ENCODE data around the gene CLDN11. TPM values are rescaled to one million over a fixed set of nuclear protein-coding genes. Genes with fewer than 3 reads are reported as not detected.

The CLDN11 gene
- not detected for polyA plus RNA-seq (2012; ENCODE audit: insufficient read depth, insufficient read length)

DNA sequence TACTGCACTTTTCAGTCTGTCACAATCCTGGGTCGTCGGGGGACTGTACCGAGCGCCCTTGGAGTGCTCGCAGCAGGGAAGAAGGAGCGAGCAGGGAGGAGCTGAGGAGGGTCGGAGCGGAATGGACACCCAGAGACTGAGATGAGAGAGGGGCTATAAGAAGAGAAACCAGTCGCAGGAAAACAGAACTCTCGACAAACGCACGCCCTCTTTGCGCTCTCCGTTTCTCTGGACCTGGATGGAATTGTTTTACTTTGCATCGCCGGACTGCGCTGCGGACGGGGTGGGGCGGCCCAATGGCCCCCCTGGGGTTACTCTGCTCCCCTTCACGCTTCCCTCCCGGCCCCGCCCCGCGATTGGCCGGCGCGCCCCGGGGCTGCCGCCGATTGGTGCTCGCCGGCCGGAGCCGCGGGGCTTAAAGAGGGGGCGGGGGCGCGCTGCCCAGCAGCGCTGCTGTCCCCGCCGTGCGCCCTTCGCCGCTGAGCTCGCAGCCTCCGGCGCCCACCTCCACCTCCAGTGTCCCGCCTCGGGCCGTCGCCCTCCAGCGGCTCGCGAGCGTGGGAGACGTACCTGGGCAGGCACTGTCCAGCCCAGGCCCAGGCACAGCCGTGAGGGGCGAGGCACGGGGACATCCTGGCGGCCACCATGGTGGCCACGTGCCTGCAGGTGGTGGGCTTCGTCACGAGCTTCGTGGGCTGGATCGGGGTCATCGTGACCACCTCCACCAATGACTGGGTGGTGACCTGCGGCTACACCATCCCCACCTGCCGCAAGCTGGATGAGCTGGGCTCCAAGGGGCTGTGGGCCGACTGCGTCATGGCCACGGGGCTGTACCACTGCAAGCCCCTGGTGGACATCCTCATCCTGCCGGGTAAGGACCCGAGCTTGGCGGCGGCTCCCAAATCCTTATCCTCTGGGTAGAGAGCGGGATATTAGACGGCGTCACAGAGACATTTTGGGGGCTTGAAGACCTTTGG, at the start of gene CLDN11:
Gene CLDN11 (plus strand): TSS at position 447 of the 977 bp plus-strand sequence. CDS start 199 bp downstream, at position 646.
- no peak for DNase-seq (ENCODE audit: low read depth, low spot score)
- H3K4me3 ChIP-seq (ENCODE audit: low read length): no peak within 1 kb of the TSS

DNA sequence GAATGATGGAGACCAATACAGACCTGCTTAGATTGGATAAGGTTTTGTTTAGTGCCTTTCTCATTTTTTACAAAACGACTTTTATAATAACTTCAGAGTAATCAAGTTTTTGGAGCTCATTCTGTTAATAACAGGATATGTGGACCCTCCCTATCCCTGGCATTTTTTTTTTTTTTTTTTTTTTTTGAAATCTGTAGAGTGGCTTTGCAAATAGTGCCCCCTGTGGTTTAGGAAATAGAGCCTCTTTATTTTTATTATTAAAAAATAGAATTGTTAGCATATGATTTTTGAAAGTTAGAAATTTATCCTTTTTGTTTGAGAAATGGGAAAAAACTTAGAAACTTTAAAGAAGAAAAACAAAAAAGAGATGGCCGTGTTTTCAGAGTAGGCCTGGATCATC, 49.7 kb upstream of the CLDN11 start:
- DNase-seq (ENCODE audit: low read depth, low spot score): no peak
- no peak overlapping the region for H3K4me3 ChIP-seq (ENCODE audit: low read length)

DNA sequence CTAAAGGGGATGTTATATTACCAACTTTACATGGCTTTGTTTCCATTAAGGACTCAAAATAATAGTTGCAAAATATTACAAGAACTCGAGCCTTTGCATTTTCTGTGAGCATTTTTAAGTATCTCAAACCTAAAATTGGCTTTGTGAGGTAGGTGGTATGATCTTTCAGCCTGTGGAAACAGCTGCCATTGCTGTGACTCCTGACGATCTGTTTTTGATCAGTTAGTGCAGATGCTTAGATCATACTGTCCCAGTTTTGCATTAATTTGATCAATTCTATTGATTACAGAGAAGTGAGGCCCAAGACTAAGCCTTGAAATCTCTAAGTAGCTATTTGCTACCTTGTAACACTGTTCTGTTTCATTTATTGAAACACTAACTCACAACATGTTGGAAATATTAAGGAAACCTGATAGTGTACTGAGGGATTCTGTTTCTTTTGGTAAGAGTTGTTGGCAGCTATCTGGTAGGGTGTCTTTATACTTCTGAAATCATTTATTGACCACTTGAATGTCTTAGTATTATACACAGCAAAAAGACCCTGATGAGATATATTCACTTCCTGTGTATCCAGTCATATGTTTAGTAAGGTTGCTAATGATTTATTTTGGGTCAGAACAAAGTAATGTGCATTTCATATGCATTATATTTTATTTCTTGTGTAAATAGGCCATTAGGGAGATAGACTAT, 46.3 kb upstream of the CLDN11 start:
- no peak for DNase-seq (ENCODE audit: low read depth, low spot score)
- H3K4me3 ChIP-seq (ENCODE audit: low read length): no peak overlapping the region

DNA sequence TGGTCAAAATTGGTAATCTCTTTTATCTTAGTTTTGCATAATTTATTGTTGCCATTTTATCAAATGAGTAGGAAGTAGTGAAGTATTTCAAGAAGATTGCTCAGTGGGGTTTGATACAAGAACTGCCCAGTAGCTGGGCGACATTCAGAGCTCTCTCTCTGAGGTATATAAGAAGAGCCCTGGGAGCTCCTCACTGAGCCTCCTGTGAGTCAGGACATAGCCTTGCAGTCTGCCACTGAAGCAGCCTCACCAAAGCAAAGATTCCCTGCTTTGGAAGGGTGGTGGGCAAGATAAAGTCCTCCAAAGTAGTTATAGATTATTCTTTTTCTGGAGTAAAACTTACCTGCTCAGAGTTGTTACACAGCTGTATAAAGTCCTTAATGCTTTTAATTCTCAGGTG, 35.1 kb upstream of the CLDN11 start:
- no peak for DNase-seq (ENCODE audit: low read depth, low spot score)
- no peak overlapping the region for H3K4me3 ChIP-seq (ENCODE audit: low read length)

DNA sequence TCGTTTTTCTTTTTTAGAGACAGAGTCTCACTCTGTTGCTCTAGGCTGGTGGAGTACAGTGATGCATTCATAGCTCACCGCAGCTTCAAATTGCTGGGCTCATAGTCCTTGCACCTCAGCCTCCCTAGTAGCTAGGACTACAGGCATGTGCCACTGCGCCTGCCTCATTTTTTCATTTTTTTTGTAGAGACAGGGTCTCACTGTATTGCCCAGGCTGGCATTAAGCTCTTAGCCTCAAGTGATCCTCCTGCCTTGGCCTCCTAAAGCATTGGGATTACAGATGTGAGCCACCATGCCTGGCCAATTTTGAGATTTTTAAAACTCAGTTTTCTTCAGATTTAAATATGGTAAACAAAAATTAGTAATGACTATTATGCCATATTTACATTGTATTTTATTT, 32.2 kb upstream of the CLDN11 start:
- DNase-seq (ENCODE audit: low read depth, low spot score): no peak
- H3K4me3 ChIP-seq (ENCODE audit: low read length): no peak overlapping the region

DNA sequence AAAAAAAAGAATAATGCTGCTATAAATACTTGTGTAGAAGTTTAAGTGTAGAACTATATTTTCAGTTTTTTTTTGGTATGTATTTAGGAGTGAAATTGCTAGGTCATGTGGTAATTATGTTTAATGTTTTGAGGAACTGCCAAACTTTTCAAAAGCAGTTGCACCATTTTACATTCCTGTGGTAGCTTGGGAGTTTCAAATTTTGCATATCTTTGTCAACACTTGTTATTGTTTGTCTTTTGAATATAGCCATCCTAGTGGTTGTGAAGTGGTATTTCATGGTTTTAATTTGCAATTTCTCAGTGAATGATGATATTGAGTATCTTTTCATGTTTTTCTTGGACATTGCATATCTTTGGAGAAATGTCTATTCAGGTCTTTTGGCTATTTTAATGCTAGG, 30.7 kb upstream of the CLDN11 start:
- no peak for DNase-seq (ENCODE audit: low read depth, low spot score)
- no peak overlapping the region for H3K4me3 ChIP-seq (ENCODE audit: low read length)

DNA sequence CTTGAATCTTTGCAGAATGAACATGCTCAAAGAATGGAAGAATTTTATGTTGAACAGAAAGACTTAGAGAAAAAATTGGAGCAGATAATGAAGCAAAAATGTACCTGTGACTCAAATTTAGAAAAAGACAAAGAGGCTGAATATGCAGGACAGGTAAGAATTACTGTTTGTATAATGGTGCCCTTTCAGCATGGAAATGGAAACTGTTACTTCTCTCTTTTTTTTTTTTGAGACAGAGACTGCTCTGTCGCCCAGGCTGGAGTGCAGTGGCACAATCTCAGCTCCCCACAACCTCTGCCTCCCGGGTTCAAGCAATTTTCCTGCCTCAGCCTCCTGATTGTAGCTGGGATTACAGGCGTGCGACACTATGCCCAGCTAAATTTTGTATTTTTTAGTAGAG, 27.6 kb upstream of the CLDN11 start:
- H3K4me3 ChIP-seq (ENCODE audit: low read length): no peak overlapping the region
- no peak for DNase-seq (ENCODE audit: low read depth, low spot score)

DNA sequence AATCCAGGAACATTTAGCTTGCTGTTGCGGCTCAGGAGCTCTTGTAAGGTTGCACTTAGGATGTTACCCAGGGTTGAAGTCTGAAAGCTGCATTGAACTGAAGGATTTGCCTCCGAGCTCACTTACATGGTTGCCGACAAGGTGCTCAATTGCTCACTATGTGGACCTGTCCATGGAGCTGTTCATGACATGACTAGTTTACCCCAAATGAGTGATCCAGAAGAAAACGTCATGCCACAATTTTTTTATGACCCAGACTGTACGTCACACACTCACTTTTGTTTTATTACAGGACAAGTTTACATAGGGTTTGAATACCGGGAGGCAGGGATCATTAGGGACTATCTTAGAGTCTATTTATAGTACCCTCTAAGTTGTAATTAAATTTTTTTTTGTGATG, 21.0 kb upstream of the CLDN11 start:
- no peak overlapping the region for H3K4me3 ChIP-seq (ENCODE audit: low read length)
- no peak for DNase-seq (ENCODE audit: low read depth, low spot score)

DNA sequence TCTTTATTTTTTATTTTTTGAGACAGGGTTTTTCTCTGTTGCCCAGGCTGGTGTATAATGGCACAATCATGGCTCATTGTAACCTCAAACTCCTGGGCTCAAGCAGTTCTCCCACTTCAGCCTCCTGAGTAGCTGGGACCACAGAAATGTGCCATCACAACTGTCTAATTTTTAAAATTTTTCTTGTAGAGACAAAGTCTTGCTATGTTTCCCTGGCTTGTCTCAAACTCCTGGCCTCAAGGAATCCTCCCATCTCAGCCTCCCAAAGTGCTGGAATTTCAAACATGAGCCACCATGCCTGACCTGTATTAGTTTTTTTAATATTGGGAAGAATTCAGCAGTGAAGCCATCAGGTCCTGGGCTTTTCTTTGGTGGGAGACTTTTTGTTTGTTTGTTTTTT, 13.6 kb upstream of the CLDN11 start:
- DNase-seq (ENCODE audit: low read depth, low spot score): no peak
- no peak overlapping the region for H3K4me3 ChIP-seq (ENCODE audit: low read length)

DNA sequence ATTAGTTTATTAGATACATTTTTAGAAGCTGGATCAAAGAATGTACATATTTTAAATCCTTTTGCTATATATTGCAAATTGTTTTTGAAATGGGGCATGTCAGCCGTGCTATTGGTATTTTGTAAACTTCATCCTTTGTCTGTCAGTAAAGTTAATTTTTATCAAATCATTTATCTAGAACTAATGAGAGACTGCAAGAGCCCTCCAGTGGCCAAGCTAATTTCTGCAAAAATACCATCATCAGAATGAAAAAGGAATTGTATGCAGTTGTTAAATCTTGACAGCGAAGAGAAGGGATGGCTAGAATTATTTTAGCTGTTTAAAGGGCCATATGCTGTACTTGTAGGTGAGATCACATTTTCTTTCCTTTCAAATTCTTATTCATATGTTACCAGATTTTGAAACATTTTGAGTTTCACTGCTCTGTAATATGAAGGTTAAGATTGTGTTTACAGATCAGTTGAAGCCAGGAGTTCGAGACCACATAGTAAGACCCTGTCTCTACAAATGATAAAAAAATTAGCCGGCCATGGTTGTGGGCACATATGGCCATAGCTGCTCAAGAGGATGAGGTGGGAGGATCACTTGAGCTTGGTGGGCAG, 8.1 kb upstream of the CLDN11 start:
- DNase-seq (ENCODE audit: low read depth, low spot score): peak; percentile 22
- H3K4me3 ChIP-seq (ENCODE audit: low read length): no peak overlapping the region

DNA sequence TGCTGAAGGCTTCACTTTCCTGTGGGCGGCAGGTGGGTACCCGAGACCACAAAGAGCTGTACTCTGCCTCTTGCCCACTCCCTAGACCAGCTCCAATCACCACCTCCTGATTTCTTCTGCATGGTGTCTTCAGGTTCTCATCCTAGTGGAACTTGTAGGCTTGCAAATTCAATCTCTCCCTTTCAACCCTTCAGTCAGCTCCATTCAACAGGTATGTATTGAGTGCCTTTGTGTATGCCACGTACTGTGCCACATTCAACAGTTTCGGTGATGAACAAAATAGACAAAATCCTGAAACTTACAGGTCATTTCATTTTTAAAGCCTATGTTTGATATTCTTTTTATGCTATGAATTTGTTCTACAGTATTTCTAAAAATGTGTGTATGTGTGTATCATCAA, 5.4 kb upstream of the CLDN11 start:
- H3K4me3 ChIP-seq (ENCODE audit: low read length): no peak overlapping the region
- DNase-seq (ENCODE audit: low read depth, low spot score): no peak

DNA sequence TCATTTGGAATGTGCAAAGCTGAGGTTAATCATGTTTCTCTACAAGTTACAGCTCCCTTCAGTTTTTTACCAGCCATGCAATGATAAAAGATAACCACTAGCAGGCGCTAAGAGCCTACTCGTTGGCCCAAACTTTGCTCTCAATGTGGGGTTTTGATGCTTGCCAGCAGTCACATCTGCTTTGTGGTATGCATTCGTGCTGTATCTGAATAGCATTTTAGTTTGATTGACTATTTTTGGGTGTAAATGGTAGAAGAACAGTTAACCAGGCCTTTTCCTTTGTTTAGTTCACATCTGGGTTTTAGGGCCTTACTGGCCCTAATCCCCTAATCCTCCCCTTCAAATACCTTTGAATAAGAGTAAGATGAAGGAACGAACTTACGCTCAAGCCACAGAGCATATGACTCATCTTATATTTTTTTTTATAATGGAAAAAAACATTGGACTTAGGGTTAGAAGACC, 4.4 kb upstream of the CLDN11 start:
- H3K4me3 ChIP-seq (ENCODE audit: low read length): no peak overlapping the region
- DNase-seq (ENCODE audit: low read depth, low spot score): peak; percentile 71

DNA sequence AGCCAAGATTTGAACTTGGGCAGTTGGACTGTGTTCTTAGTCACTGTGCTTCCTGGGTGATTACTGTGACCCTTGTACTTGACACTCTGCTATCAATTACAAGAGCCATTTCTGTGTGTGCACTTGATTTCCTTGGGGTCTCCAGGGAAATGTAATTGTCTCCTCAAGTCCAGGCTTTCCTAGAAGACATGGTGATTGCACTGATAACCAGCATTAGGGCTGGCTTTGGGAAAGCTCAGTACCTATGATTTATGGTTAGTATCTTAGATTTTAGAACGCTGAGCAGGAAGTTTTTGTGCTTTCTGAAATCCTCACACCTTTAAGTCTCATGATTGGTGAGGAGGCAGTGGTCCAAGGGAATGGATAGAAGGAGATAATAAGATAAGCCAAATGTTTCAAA, 1.6 kb upstream of the CLDN11 start:
- H3K4me3 ChIP-seq (ENCODE audit: low read length): no peak overlapping the region
- no peak for DNase-seq (ENCODE audit: low read depth, low spot score)

DNA sequence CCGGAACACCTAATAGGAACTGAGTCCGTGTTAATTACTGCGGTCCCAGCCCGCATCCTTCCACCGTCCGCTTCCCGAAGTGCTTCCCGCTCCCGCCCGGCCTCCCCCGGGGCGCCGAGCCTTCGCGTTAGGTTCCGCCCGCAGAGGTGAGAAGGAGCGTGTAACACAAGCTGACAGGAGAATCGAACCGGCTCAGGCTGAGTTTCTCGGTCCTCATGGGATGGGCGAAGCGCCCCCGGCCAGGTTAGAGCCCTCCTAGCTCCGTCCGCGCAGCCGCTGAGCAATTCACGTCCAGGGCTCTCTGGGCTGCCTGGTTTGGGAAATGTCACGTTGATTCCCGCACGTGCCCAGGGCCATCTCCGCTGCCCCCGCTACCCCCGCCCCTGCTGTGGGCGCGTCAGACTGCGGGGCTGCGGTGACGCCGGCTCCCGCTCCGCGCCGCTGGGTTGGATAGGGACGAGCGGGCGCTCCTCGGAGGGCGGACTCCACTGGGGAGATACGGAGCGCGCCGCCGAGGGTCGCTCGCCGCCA, 954 bp downstream of the CLDN11 start:
- no peak for DNase-seq (ENCODE audit: low read depth, low spot score)
- H3K4me3 ChIP-seq (ENCODE audit: low read length): no peak overlapping the region

DNA sequence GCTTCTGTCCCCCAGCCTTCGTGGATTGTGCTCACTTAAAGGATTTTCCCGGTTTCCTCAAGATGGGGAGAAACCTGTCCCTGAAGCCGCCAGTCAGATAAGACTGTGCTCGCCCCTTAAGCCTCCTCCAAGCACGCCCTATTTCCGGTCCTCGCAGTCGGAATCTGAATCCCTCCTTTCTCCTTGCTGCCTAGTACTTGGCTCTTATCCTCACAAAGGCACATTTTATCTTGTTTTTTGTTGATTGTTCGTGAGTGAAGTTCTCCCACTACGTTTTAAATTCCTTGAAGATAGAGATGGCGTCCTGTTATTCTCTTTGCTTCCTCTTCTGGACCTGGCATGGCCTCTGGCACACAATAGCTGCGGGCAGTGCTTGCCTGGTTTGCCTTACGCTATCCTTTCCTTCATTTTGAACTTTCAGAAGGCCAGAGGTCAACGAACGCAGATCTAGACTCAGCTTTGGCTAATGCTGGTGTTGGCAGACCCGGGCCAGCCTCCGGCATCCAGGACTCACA, 1.7 kb downstream of the CLDN11 start:
- H3K4me3 ChIP-seq (ENCODE audit: low read length): no peak overlapping the region
- no peak for DNase-seq (ENCODE audit: low read depth, low spot score)

DNA sequence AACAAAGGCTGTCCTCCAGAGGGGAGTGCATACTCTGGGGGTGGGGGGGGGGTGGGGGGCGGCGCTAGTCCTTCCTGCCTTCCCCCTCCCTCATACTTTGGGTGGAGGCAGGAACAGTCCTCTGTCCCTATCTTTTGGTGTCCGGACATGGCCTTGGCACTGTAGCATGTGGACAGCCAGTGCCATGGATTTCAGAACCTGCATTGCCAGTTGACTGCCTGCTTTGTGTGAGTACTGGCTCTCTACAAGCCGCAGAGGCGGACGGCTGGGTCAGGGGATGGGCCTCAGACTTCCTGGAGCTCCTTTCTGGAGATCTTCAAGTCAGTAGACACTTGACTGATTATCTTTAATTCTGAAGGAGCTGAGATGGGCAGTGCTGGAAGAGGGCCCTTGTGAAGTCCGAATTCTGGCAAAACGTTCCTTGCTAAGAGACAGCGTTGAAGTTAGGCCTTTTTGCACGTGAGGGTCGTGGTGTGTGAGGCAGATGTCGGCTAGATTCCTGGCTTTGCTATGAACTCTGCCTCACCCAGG, 2.5 kb downstream of the CLDN11 start:
- H3K4me3 ChIP-seq (ENCODE audit: low read length): no peak overlapping the region
- DNase-seq (ENCODE audit: low read depth, low spot score): no peak

DNA sequence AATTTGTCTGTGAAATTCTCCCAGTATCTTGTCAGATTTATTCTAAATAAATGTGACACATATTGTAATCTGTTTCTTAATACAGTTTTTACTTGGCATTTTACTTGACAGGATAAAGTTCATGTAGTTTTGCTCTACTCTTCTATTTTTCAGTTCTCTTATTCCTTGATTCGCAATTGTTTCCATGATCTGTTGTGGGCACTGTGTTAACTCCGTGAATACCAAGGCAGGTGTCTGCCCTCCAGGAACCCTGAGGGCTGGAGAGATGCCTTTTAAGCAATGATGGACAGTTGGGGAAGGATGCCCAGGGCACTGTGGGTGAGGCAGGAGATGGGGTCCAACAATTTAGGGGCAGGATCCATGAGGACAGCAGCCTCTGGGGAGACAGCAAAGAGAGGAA, 3.1 kb downstream of the CLDN11 start:
- no peak overlapping the region for H3K4me3 ChIP-seq (ENCODE audit: low read length)
- DNase-seq (ENCODE audit: low read depth, low spot score): no peak

DNA sequence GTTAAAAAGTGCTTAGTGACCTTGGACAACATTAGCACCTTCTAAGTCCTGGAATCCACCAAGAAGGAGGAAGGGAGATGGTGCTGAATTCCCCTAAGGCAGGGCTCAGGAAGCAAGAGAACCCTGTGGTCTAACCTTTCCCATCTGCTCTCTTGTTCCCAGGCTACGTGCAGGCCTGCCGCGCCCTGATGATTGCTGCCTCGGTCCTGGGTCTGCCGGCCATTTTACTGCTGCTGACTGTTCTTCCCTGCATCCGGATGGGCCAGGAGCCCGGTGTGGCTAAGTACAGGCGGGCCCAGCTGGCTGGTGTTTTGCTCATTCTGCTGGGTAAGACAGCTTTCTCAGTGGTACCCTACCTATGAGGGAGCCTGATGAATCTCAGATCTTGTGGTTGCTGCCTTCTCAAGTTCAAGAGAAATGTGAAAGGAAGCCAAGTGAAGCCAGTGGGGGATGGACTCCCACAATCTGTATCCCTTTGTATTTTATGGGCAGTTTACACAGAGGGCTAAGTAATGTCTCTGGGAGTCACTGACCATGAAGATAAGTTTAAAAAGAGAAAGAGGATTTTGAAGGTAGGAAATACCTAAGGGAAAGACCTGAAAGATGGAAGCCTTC, 4.4 kb downstream of the CLDN11 start:
- no peak for DNase-seq (ENCODE audit: low read depth, low spot score)
- no peak overlapping the region for H3K4me3 ChIP-seq (ENCODE audit: low read length)

DNA sequence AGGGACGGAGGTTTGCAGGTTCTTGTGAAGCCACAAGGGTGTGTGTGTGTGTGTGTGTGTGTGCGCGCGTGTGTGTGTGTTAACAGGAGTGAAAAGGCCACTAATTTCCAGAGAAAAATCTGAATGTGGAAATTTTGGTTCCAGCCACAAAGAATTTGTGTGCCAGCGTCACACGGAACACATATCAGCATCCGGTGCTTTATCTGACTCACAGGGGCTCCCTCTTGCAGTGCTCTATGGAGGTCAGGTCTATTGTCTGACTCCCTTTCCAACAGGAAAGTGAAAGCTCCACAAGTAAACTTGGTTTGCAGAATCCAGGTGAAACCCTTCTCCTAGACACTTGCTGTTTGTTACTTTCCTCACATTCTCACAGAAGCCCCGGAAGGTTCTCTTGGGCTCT, 6.2 kb downstream of the CLDN11 start:
- DNase-seq (ENCODE audit: low read depth, low spot score): no peak
- no peak overlapping the region for H3K4me3 ChIP-seq (ENCODE audit: low read length)
